Measurements from ENCODE around the gene RCAN1.

GRCh38 chr21:34504595-34504994 lies 110.3 kb downstream of the RCAN1 start:
- no peak for TF ChIP-seq CTCF (IDR thresholded peaks at IDR 0.05)
- no peak for TF ChIP-seq REST (IDR thresholded peaks at IDR 0.05; ENCODE audit: insufficient read depth in 1 of 2, low read depth in 2 of 2, low read length in 1 of 2)
